HCT116 (cell line): ENCODE measurements around the gene TFG. TPM values are rescaled to one million over a fixed set of nuclear protein-coding genes. Genes with fewer than 3 reads are reported as not detected.

Experiments
- ATAC-seq: fragments of 200-7000 bp; cut with Tn5 transposase; 2 replicates; pipeline ENCODE4 v1.9.1; 2020; ENCODE audit warnings: mild to moderate bottlenecking, moderate library complexity
- BruUV-seq: library from RNA; stranded (reverse); fragments of 400-500 nt; replicated peaks from 2 replicates; lab custom pipeline; 2021; lab: Mats Ljungman, UMichigan
- CTCF ChIA-PET: fragments of 300-600 bp; sonication (Branson Sonifier 250); formaldehyde crosslinking; loops from one replicate; lab custom pipeline; 2021; ENCODE audit warnings: antibody characterized with exemption; lab: Charles Lee
- POLR2A ChIA-PET: fragments of 300-600, 350-600 bp; sonication (Branson Sonifier 250); formaldehyde crosslinking; loops from one replicate; lab custom pipeline; 2021; ENCODE audit warnings: antibody characterized with exemption; lab: Charles Lee
- RAD21 ChIA-PET, 2 experiments: fragments of 300-600 bp; sonication (Branson Sonifier 250); formaldehyde crosslinking; loops; one replicate each; lab custom pipeline; 2023; ENCODE audit warnings: low total read pairs in 2 of 2; ENCODE audit not compliant: uncharacterized antibody in 2 of 2, unreplicated experiment in 2 of 2, low non-redundant PET in 1 of 2; lab: Charles Lee
- DNase-seq: peaks from one replicate; pipeline ENCODE4 v3.0.0-alpha.2; 2010; ENCODE audit warnings: low read depth, low spot score
- H2AFZ ChIP-seq: fragments of 200-600 bp; shearing (Covaris generic), sonication (generic); 2 replicates; pipeline ENCODE4 v1.6.1; 2017; ENCODE audit warnings: low read depth, mixed run types, mixed read lengths, antibody characterized with exemption, low read length; ENCODE audit not compliant: poor library complexity, severe bottlenecking
- H3K27ac ChIP-seq: 2 replicates; pipeline ENCODE4 v1.5.1; 2012; ENCODE audit warnings: low read depth, low read length
- H3K27me3 ChIP-seq: fragments of 200-600 bp; sonication (generic); 2 replicates; pipeline ENCODE4 v1.6.1; 2016; ENCODE audit warnings: mixed run types, low read length, mixed read lengths; ENCODE audit not compliant: insufficient read depth
- H3K36me3 ChIP-seq, 2 experiments: fragments of 200-500 bp in 1 of 2; fragments of 200-600 bp in 1 of 2; sonication (Bioruptor generic) in 1 of 2; sonication (generic) in 1 of 2; 2 replicates each; pipeline versions ENCODE4 v1.5.1 to v1.6.1; 2014 to 2016; ENCODE audit warnings: low read length in 2 of 2, inconsistent platforms in 1 of 2, mixed read lengths in 1 of 2, mixed run types in 1 of 2; ENCODE audit not compliant: insufficient read depth in 2 of 2, control insufficient read depth in 1 of 2
- H3K4me1 ChIP-seq, 2 experiments: fragments of 200-600 bp in 1 of 2; sonication (generic) in 1 of 2; 2 replicates each; pipeline versions ENCODE4 v1.5.1 to v1.6.1; 2012 to 2017; ENCODE audit warnings: low read length in 2 of 2, inconsistent platforms in 1 of 2, mild to moderate bottlenecking in 1 of 2, mixed read lengths in 1 of 2, mixed run types in 1 of 2, moderate library complexity in 1 of 2; ENCODE audit not compliant: insufficient read depth in 2 of 2, control insufficient read depth in 1 of 2
- H3K4me2 ChIP-seq: fragments of 200-600 bp; sonication (generic); 2 replicates; pipeline ENCODE4 v1.6.1; 2017; ENCODE audit warnings: mixed run types, low read length, mixed read lengths
- H3K4me3 ChIP-seq, 2 experiments: fragments of 200-600 bp in 1 of 2; sonication (generic) in 1 of 2; replicated peaks in 1 of 2; 2 replicates each; pipeline ENCODE4 v1.5.1; 2011 to 2016; ENCODE audit warnings: low read length in 2 of 2, control low read depth in 1 of 2, low read depth in 1 of 2, mild to moderate bottlenecking in 1 of 2, mixed read lengths in 1 of 2, mixed run types in 1 of 2
- H3K79me2 ChIP-seq: fragments of 200-600 bp; sonication (generic); 2 replicates; pipeline ENCODE4 v1.6.1; 2017; ENCODE audit warnings: mild to moderate bottlenecking, mixed run types, low read length, moderate library complexity, mixed read lengths; ENCODE audit not compliant: insufficient read depth
- H3K9ac ChIP-seq: fragments of 200-600 bp; sonication (generic); 2 replicates; pipeline ENCODE4 v1.6.1; 2016; ENCODE audit warnings: low read length, mixed read lengths
- H3K9me2 ChIP-seq: fragments of 200-600 bp; sonication (generic), shearing (Covaris generic); 2 replicates; pipeline ENCODE4 v1.6.1; 2017; ENCODE audit warnings: mixed run types, mild to moderate bottlenecking, moderate library complexity; ENCODE audit not compliant: insufficient read depth
- H3K9me3 ChIP-seq, 2 experiments: fragments of 200-500 bp in 1 of 2; fragments of 200-600 bp in 1 of 2; sonication (Bioruptor generic) in 1 of 2; sonication (generic) in 1 of 2; 2 replicates each; pipeline ENCODE4 v1.6.1; 2014 to 2017; ENCODE audit warnings: low read length in 2 of 2, mixed read lengths in 2 of 2, inconsistent platforms in 1 of 2, low read depth in 1 of 2, mild to moderate bottlenecking in 1 of 2, mixed run types in 1 of 2, moderate library complexity in 1 of 2; ENCODE audit not compliant: control insufficient read depth in 1 of 2, insufficient read depth in 1 of 2
- H4K20me1 ChIP-seq: fragments of 200-600 bp; sonication (generic), shearing (Covaris generic); 2 replicates; pipeline ENCODE4 v1.6.1; 2017; ENCODE audit warnings: mixed run types, mild to moderate bottlenecking, moderate library complexity; ENCODE audit not compliant: insufficient read depth
- CEBPB ChIP-seq: IDR thresholded peaks from 2 replicates; pipeline ENCODE4 v1.6.1; 2012; ENCODE audit warnings: low read depth
- ELF1 ChIP-seq: IDR thresholded peaks from 2 replicates; pipeline ENCODE4 v1.6.1; 2012; ENCODE audit warnings: low read depth, borderline replicate concordance
- EZH2 ChIP-seq: fragments of 200-600 bp; sonication (generic); IDR thresholded peaks from 2 replicates; pipeline ENCODE4 v1.6.1; 2017; ENCODE audit warnings: antibody characterized with exemption, mixed run types
- EZH2phosphoT487 ChIP-seq: fragments of 200-600 bp; IDR thresholded peaks from 2 replicates; pipeline ENCODE4 v1.6.1; 2018; ENCODE audit warnings: antibody characterized with exemption, borderline replicate concordance
- FOSL1 ChIP-seq: IDR thresholded peaks from 2 replicates; pipeline ENCODE4 v1.6.1; 2012; ENCODE audit warnings: low read depth
- POLR2A ChIP-seq: IDR thresholded peaks from 2 replicates; pipeline ENCODE4 v1.7.0; 2011; ENCODE audit warnings: borderline replicate concordance; ENCODE audit not compliant: insufficient read depth, insufficient read length; ENCODE audit errors: extremely low read depth
- POLR2AphosphoS5 ChIP-seq: IDR thresholded peaks from 2 replicates; pipeline ENCODE4 v1.6.1; 2011; ENCODE audit warnings: mild to moderate bottlenecking, low read depth, low read length, moderate library complexity
- SRF ChIP-seq: IDR thresholded peaks from 2 replicates; pipeline ENCODE4 v1.6.1; 2012; ENCODE audit warnings: low read depth
- TCF7L2 ChIP-seq: IDR thresholded peaks from 2 replicates; pipeline ENCODE4 v1.7.0; 2011; ENCODE audit warnings: borderline replicate concordance, inconsistent platforms; ENCODE audit not compliant: insufficient read depth, insufficient read length; ENCODE audit errors: extremely low read depth
- ZNF274 ChIP-seq: fragments of 200-500 bp; sonication (Bioruptor generic); IDR thresholded peaks from 2 replicates; pipeline ENCODE4 v1.6.1; 2014; ENCODE audit warnings: mild to moderate bottlenecking, low read depth, low read length, inconsistent platforms
- intact Hi-C: fragments of 100-400 bp; cut with micrococcal nuclease; formaldehyde crosslinking; loops from 2 replicates; pipeline ENCODE4 v1.10.0; 2022
- total RNA-seq: library from RNA; stranded (reverse); gene quantifications from one replicate; pipeline ENCODE4 v1.2.1, GENCODE V29; 2021; ENCODE audit not compliant: unreplicated experiment
- TF ChIP-seq, protein P1 (sequence below), 3 experiments: fragments of 200-600 bp in 1 of 3; sonication (generic) in 1 of 3; IDR thresholded peaks in 2 of 3; conservative IDR thresholded peaks in 1 of 3; 2 replicates each; pipeline ENCODE4 v1.5.1; 2012 to 2017; ENCODE audit warnings: low read depth in 2 of 3, low read length in 2 of 3, antibody characterized with exemption in 1 of 3, borderline replicate concordance in 1 of 3, control low read depth in 1 of 3, mild to moderate bottlenecking in 1 of 3, mixed read lengths in 1 of 3, mixed run types in 1 of 3, moderate library complexity in 1 of 3; ENCODE audit not compliant: insufficient read depth in 1 of 3
- TF ChIP-seq, protein P2 (sequence below): IDR thresholded peaks from 2 replicates; pipeline ENCODE4 v1.6.1; 2012
- TF ChIP-seq, protein P3 (sequence below): IDR thresholded peaks from 2 replicates; pipeline ENCODE4 v1.6.1; 2011; ENCODE audit warnings: mild to moderate bottlenecking, low read length, moderate library complexity; ENCODE audit not compliant: insufficient replicate concordance; ENCODE audit errors: extremely low read depth

Gene TFG
- total RNA-seq, 1 experiment from 2014 or later: 99.1 TPM

DNA sequence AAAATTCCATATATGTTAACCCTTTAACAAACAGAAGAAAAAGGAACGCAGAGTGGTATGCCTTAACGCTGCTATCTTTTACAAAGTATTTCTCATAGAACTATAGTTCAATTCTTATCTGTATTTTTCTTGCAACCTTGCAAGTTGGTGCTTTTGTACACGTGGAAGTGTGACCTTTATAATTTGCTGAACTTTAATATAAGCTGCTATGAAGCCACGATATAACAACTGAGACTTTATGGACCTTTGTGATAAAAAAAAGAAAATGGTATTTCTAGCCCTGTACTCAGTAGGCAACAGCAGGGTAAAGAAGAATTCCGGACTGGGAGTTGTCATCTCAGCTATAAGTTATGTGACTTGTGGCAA is 6.3 kb upstream of the TFG start:
- Histone ChIP-seq H3K36me3 (no peaks in the 10 kb centered on the region), H3K27ac (no peak overlapping the region), H2AFZ (no peak overlapping the region), H3K9me3 (no peaks in the 10 kb centered on the region), H3K9me2 (no peaks in the 10 kb centered on the region), H4K20me1 (no peaks in the 10 kb centered on the region), H3K79me2 (no peaks in the 10 kb centered on the region), H3K27me3 (no peaks in the 10 kb centered on the region), H3K9ac (no peak overlapping the region), H3K4me1 (no peaks in the 10 kb centered on the region; a peak in 1 of 4 replicates), H3K4me3 (no peak overlapping the region), H3K4me2 (no peak overlapping the region)
- intact Hi-C loops: no loop called here
- TF ChIP-seq EZH2phosphoT487 (no peak), FOSL1 (no peak), POLR2A (no peak), CEBPB (no peak), ZNF274 (no peak)
- TF ChIP-seq, protein P1, sequence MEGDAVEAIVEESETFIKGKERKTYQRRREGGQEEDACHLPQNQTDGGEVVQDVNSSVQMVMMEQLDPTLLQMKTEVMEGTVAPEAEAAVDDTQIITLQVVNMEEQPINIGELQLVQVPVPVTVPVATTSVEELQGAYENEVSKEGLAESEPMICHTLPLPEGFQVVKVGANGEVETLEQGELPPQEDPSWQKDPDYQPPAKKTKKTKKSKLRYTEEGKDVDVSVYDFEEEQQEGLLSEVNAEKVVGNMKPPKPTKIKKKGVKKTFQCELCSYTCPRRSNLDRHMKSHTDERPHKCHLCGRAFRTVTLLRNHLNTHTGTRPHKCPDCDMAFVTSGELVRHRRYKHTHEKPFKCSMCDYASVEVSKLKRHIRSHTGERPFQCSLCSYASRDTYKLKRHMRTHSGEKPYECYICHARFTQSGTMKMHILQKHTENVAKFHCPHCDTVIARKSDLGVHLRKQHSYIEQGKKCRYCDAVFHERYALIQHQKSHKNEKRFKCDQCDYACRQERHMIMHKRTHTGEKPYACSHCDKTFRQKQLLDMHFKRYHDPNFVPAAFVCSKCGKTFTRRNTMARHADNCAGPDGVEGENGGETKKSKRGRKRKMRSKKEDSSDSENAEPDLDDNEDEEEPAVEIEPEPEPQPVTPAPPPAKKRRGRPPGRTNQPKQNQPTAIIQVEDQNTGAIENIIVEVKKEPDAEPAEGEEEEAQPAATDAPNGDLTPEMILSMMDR (IDR thresholded peaks at IDR 0.05 in 2 of 3, conservative IDR thresholded peaks at IDR 0.05 in 1 of 3; ENCODE audit: borderline replicate concordance in 1 of 3, insufficient read depth in 1 of 3, low read depth in 2 of 3, low read length in 2 of 3): no peak
- TF ChIP-seq, protein P2, sequence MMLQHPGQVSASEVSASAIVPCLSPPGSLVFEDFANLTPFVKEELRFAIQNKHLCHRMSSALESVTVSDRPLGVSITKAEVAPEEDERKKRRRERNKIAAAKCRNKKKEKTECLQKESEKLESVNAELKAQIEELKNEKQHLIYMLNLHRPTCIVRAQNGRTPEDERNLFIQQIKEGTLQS: no peak
- ChIA-PET RAD21 (no interaction called here), POLR2A (no interaction called here), CTCF (no interaction called here)
- no peak for DNase-seq
- no TSS peak for BruUV-seq
- no peak for ATAC-seq

DNA sequence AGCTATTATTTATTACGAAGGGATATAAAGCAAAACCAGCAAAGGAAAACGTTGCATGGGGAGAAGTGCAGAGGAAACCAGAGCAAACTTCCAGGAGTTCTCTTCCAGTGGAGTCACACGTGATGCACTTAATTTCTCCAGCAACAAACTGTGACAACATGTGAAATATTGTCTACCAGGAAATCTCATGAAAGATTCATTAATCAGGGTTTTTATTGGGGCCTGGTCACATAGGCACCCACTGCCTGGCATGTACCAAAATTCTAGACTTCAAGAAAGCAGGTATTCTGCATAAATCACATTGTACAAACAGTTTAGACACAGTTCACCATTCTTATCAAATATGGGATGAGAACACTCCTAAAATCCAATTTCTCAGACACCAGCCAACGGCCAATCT is 5.4 kb upstream of the TFG start:
- no peak overlapping the region for H3K4me2 ChIP-seq
- TF ChIP-seq TCF7L2 (no peak), SRF (no peak), POLR2AphosphoS5 (no peak), EZH2 (no peak), ELF1 (no peak), FOSL1 (no peak)
- TF ChIP-seq, protein P2: no peak
- TF ChIP-seq, protein P3, sequence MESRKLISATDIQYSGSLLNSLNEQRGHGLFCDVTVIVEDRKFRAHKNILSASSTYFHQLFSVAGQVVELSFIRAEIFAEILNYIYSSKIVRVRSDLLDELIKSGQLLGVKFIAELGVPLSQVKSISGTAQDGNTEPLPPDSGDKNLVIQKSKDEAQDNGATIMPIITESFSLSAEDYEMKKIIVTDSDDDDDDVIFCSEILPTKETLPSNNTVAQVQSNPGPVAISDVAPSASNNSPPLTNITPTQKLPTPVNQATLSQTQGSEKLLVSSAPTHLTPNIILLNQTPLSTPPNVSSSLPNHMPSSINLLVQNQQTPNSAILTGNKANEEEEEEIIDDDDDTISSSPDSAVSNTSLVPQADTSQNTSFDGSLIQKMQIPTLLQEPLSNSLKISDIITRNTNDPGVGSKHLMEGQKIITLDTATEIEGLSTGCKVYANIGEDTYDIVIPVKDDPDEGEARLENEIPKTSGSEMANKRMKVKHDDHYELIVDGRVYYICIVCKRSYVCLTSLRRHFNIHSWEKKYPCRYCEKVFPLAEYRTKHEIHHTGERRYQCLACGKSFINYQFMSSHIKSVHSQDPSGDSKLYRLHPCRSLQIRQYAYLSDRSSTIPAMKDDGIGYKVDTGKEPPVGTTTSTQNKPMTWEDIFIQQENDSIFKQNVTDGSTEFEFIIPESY: no peak
- TF ChIP-seq, protein P1 (IDR thresholded peaks at IDR 0.05 in 2 of 3, conservative IDR thresholded peaks at IDR 0.05 in 1 of 3; ENCODE audit: borderline replicate concordance in 1 of 3, insufficient read depth in 1 of 3, low read depth in 2 of 3, low read length in 2 of 3): no peak

More for the DNA sequence above, 5.4 kb upstream of the TFG start:
- ChIA-PET POLR2A (no interaction called here), RAD21 (no interaction called here), CTCF (no interaction called here)
- Histone ChIP-seq H3K9me2 (no peaks in the 10 kb centered on the region), H3K27me3 (no peaks in the 10 kb centered on the region), H3K27ac (no peak overlapping the region), H3K36me3 (no peaks in the 10 kb centered on the region), H3K9ac (no peak overlapping the region), H3K4me1 (peaks cover 5 to 9% of the 10 kb centered on the region in 2 experiments; a peak in 3 of 4 replicates), H2AFZ (no peak overlapping the region), H3K9me3 (no peaks in the 10 kb centered on the region), H3K4me3 (no peak overlapping the region), H4K20me1 (no peaks in the 10 kb centered on the region), H3K79me2 (no peaks in the 10 kb centered on the region)
- DNase-seq (no peak), ATAC-seq (no peak)
- BruUV-seq: no TSS peak
- intact Hi-C loops: no loop called here
